Measurements from ENCODE around the gene PSTK. TPM values are rescaled to one million over a fixed set of nuclear protein-coding genes. Genes with fewer than 3 reads are reported as not detected.

The PSTK gene
- polyA plus RNA-seq, 3 donors: 3.5 to 4.7 (median 4.2) TPM

DNA sequence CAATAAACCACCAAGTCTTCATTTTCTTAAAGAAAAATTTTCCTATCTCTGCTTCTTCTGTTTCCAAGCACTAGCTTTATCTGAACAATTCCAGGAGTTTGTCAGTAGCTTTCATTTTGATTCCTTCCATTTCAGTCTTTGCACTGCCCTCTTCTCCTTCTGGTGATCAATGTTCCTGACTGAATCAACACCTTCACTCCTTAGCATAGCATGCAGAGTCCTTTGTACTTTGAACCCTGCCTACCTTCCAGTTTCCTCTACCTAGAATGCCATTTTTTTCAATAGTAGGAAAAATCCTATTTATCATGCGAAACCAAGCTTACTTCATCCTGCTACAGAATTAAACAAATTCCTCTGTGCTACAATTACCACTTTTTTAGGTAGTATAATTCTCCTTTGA lies 24.3 kb upstream of the PSTK start:
- H3K27me3 Mint-ChIP-seq (ENCODE audit: low read depth in 3 of 3): peaks cover 9 to 17% (median 15%) of the 10 kb centered on the region in 3 donors
- Histone ChIP-seq H4K20me1 (ENCODE audit: insufficient read depth, low read length) (no peaks in the 10 kb centered on the region), H2AFZ (ENCODE audit: insufficient read depth, low read depth, low read length, poor library complexity, severe bottlenecking) (peak overlapping the region; percentile 25), H3K27me3 (ENCODE audit: control insufficient read depth in 2 of 2, insufficient read depth in 2 of 2, low read length in 2 of 2) (peaks cover 2 to 16% of the 10 kb centered on the region in 2 donors), H3K79me2 (ENCODE audit: insufficient read depth, low read length) (peaks cover 5% of the 10 kb centered on the region), H3K4me1 (ENCODE audit: control insufficient read depth in 1 of 2, insufficient read depth in 2 of 2, low read length in 2 of 2) (peaks cover 12 to 15% of the 10 kb centered on the region in 2 donors), H3K27ac (ENCODE audit: low read depth in 1 of 2, low read length in 2 of 2) (no peak overlapping the region), H3K4me2 (replicated peaks; ENCODE audit: extremely low read depth, low read length, poor library complexity, severe bottlenecking) (no peak overlapping the region), H3K36me3 (replicated peaks in 1 of 2; ENCODE audit: control insufficient read depth in 1 of 2, insufficient read depth in 2 of 2, low read length in 2 of 2) (no peaks in the 10 kb centered on the region), H3K9ac (ENCODE audit: insufficient read depth, low read length, poor library complexity, severe bottlenecking) (no peak overlapping the region), H3K9me3 (replicated peaks in 1 of 2; ENCODE audit: control insufficient read depth in 1 of 2, insufficient read depth in 1 of 2, low read length in 2 of 2) (peaks cover 6% of the 10 kb centered on the region in 2 donors), H3K4me3 (replicated peaks in 1 of 3; ENCODE audit: low read depth in 2 of 3, low read length in 3 of 3) (no peak overlapping the region)
- no peak overlapping the region for H3K27ac Mint-ChIP-seq
- peaks cover 18% of the 10 kb centered on the region for H3K4me1 Mint-ChIP-seq
- peak overlapping the region in 1 of 2 donors; percentile 47 for H3K4me3 Mint-ChIP-seq
- WGBS (ENCODE audit: insufficient coverage): no CpG with 5 or more reads among the region's 1 CpG
- no peaks in the 10 kb centered on the region for H3K36me3 Mint-ChIP-seq
- peaks cover 4 to 16% (median 10%) of the 10 kb centered on the region in 7 donors for H3K9me3 Mint-ChIP-seq
- intact Hi-C loops (cut with micrococcal nuclease): loop anchor here (2.0 kb wide), 2 partner anchors 25 to 55 kb away; partner anchors contain the start of gene PSTK (in 2 of the 2)
- no peak for DNase-seq
- TF ChIP-seq, protein P1, sequence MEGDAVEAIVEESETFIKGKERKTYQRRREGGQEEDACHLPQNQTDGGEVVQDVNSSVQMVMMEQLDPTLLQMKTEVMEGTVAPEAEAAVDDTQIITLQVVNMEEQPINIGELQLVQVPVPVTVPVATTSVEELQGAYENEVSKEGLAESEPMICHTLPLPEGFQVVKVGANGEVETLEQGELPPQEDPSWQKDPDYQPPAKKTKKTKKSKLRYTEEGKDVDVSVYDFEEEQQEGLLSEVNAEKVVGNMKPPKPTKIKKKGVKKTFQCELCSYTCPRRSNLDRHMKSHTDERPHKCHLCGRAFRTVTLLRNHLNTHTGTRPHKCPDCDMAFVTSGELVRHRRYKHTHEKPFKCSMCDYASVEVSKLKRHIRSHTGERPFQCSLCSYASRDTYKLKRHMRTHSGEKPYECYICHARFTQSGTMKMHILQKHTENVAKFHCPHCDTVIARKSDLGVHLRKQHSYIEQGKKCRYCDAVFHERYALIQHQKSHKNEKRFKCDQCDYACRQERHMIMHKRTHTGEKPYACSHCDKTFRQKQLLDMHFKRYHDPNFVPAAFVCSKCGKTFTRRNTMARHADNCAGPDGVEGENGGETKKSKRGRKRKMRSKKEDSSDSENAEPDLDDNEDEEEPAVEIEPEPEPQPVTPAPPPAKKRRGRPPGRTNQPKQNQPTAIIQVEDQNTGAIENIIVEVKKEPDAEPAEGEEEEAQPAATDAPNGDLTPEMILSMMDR (IDR thresholded peaks at IDR 0.05): no peak

DNA sequence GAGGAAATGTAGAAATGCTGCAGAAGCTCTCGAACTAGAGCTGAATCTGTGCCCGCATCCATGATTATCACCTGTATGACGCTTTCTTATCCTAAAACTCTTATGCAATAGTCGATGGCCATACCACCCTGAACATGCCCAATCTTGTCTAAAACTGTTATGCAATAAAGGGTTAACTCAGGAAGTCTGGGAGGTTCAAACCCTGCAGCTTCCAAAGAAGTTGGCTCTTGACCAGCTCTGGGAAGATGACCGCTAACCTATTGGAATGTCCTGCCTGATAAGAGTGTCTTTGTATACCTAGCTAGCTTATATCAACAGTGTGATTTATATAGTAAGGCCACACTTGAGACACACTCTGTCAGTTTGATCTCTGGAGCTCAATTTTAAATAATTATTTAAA lies 22.7 kb upstream of the PSTK start:
- Histone ChIP-seq H3K36me3 (replicated peaks in 1 of 2; ENCODE audit: control insufficient read depth in 1 of 2, insufficient read depth in 2 of 2, low read length in 2 of 2) (no peaks in the 10 kb centered on the region), H3K9me3 (replicated peaks in 1 of 2; ENCODE audit: control insufficient read depth in 1 of 2, insufficient read depth in 1 of 2, low read length in 2 of 2) (peaks cover 6% of the 10 kb centered on the region in 2 donors), H3K4me2 (replicated peaks; ENCODE audit: extremely low read depth, low read length, poor library complexity, severe bottlenecking) (no peak overlapping the region), H3K9ac (ENCODE audit: insufficient read depth, low read length, poor library complexity, severe bottlenecking) (no peak overlapping the region), H3K4me1 (ENCODE audit: control insufficient read depth in 1 of 2, insufficient read depth in 2 of 2, low read length in 2 of 2) (peaks cover 12 to 15% of the 10 kb centered on the region in 2 donors), H3K27me3 (ENCODE audit: control insufficient read depth in 2 of 2, insufficient read depth in 2 of 2, low read length in 2 of 2) (peaks cover 2 to 16% of the 10 kb centered on the region in 2 donors), H3K4me3 (replicated peaks in 1 of 3; ENCODE audit: low read depth in 2 of 3, low read length in 3 of 3) (no peak overlapping the region), H3K27ac (ENCODE audit: low read depth in 1 of 2, low read length in 2 of 2) (no peak overlapping the region), H4K20me1 (ENCODE audit: insufficient read depth, low read length) (no peaks in the 10 kb centered on the region), H3K79me2 (ENCODE audit: insufficient read depth, low read length) (peaks cover 5% of the 10 kb centered on the region), H2AFZ (ENCODE audit: insufficient read depth, low read depth, low read length, poor library complexity, severe bottlenecking) (no peak overlapping the region)
- peaks cover 9 to 18% (median 15%) of the 10 kb centered on the region in 3 donors for H3K27me3 Mint-ChIP-seq (ENCODE audit: low read depth in 3 of 3)
- no CpG with 5 or more reads among the region's 5 CpGs for WGBS (ENCODE audit: insufficient coverage)
- H3K4me3 Mint-ChIP-seq: no peak overlapping the region
- no peak overlapping the region for H3K27ac Mint-ChIP-seq
- TF ChIP-seq, protein P1 (IDR thresholded peaks at IDR 0.05): no peak
- intact Hi-C loops (cut with micrococcal nuclease): no loop called here
- H3K9me3 Mint-ChIP-seq: peaks cover 4 to 16% (median 11%) of the 10 kb centered on the region in 7 donors
- DNase-seq: no peak
- H3K4me1 Mint-ChIP-seq: peaks cover 18% of the 10 kb centered on the region
- no peaks in the 10 kb centered on the region for H3K36me3 Mint-ChIP-seq

Data from CD14-positive monocyte (primary cell).